NK-92 (cell line): ENCODE data around the gene CCDC116.
"Not testable (repeated sequence)": the region's sequence is repeated elsewhere in the genome, so short reads cannot be mapped to it uniquely, and the experiment has no call there.

ENCODE experiments used
- DNase-seq: peaks from one replicate; lab custom pipeline; 2025; ENCODE audit not compliant: unreplicated experiment; lab: John Stamatoyannopoulos, UW

The CCDC116 gene

GRCh38 chr22:21651521-21652009, 19.0 kb downstream of the CCDC116 start:
- no peak for DNase-seq

DNA sequence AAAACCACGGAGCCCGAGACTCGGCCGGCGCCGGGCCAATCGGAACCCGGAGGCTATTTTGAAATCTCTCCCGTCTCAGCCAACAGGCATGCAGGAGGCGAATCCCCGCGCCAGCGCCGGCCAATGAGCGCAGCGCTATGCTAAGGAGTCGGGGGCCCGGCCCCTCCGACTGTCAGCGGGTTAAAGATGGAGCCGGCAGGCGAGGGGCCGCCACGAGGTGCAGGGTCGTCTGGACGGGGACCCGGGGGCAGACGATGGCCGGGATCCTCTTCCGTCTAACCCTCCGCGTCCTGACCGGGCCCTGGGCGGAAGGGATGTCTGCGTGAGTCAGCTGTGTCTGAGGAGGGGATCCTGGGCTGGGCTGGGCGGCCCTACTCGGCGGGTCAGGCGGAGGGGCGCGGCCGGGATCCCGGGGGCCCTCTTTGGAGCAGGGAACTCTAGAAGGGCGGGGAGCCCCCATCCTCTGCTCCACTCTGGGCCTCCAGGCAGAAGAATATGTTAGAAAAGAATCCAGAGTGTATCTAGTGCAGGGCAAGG, 19.5 kb downstream of the CCDC116 start:
- DNase-seq: no peak

GRCh38 chr22:21652547-21653545, 20.3 kb downstream of the CCDC116 start:
- DNase-seq: no peak

DNA sequence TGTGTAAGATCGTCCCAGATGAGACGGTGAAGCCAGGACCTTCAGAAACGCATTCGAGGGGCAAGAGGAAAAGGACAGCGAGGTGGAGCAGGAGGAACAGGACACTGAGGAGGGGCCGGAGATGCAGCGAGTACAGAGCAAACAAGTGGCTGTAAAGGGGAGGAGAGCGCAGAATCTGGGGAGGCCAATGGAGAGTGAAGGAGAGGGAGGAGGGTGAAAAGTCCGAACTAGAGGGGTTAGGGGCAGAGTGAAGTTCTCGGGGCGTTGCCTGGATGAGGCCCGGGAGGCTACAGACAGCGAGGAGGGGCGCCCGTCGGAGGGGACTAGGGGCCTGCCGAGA, 24.4 kb downstream of the CCDC116 start:
- no peak for DNase-seq

DNA sequence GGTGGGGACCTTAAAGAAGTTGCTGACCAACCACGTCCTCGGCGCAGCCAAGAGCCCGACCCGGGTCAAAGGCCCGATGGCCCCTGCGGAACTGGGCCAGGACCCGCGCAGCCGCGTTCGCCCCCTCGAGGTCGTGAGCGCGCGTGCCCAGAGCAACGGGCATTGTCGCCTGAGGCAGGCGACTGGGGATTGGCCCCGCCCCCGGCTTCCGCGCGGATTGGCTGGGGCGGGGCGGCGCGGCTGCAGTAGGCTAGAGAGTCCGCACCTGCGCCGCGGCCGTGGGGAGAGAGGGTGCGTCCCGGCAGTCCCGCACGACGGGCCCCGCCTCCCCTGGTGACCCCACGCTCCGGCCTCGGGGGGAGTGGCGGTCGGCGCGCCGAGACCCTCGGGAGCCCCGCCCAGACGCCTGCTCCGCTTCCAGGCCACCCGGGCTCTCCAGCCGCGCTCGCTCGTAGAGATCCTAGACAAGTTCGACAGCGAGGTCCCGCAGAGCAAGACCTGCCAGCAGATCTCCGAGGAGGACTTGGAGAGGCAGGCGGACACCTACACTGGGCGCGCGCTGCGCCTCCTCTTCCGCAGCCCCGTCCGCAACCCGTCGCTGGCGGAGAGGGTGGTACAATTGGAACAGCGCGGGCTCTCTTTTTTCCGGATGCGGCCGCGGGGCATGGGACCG, 24.9 kb downstream of the CCDC116 start:
- no peak for DNase-seq

DNA sequence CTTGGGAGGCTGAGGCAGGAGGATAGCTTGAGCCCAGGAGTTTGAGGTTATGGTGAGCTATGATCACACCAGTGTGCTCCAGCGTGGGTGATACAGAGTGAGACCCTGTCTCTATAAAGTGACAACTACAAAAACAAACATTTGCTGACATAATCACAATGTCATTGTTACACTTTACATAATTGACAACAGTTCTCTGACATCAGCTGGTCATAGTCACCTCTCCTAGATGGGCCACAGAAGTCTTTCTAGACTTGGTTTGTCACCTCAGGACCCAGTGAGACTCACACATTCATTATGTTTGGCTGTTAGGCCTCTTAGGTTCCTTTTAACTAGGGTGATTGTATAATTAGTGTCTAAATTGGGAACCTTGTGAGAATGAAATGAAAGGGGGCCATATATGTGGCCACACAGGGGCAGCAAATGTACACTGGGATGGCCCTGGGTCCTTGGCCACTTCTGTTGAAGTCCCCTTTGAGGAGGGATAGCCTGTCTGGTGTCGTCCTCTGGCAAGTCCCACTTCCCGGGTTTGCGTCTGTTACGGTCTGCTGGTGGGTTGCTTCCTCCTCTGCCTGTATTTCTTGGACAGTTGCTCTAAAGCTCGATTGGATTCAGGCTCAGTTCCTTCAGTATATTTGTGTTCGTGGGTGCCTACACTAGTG, 27.4 kb downstream of the CCDC116 start:
- no peak for DNase-seq

DNA sequence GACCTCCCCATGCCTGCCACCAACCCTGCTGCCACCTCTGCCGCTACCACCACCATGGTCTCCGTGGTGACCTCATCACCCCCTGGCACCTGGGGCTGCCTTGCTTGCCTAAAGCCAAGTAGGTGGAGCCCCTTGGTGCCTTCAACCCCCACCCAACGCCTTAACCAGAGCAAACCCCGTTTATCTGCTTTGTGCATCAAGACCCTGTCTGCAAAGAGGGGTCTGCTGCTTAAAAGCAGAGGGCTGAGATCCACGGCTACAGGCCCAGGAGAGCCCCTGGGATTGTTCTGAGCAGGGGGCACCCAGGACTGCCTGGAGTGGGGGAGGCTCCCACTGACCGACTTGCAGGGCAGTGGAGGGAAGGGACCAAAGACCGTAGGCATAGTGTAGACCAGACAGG, 28.3 kb downstream of the CCDC116 start:
- DNase-seq: no peak

- no peak for DNase-seq
Observed at GRCh38 chr22:21661991-21662390, 29.4 kb downstream of the CCDC116 start.

GRCh38 chr22:21663738-21664137, 31.2 kb downstream of the CCDC116 start:
- no peak for DNase-seq

- DNase-seq: no peak
Observed at GRCh38 chr22:21665047-21665851, 32.7 kb downstream of the CCDC116 start.

DNA sequence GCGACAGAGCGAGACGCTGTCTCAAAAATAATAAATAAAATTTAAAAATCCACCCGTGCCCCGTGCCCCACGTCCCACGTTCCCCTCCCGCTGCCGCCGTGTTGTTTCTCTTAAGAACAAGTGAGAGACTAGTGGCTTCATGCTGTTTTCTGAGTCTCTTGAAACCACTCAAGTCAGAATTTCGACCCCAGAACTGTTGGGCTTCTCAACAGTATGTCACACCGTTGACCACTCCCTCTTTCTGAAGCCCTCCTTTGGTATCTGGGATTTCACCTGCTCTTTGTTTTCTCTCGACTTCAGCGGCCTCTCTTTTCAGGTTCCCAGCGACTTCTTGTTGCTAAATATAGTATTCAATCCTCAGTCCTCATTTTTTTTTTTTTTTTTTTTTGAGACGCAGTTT, 34.2 kb downstream of the CCDC116 start:
- DNase-seq: no peak

DNA sequence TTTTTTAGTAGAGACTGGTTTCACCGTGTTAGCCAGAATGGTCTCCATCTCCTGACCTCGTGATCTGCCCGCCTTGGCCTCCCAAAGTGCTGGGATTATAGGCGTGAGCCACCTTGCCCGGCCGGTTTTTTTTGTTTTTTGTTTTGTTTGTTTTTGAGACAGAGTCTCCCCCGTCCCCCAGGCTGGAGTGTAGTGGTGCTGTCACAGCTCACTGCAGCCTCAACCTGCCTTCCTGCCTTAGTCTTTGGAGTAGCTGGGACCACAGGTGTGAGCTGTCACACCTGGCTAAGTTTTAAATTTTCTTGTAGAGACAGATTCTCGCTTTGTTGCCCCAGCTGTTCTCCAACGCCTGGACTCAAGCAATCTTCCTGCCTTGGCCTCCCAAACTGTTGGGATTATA, 36.5 kb downstream of the CCDC116 start:
- DNase-seq: no peak

- no peak for DNase-seq
Observed at GRCh38 chr22:21672107-21672629, 39.6 kb downstream of the CCDC116 start.

DNA sequence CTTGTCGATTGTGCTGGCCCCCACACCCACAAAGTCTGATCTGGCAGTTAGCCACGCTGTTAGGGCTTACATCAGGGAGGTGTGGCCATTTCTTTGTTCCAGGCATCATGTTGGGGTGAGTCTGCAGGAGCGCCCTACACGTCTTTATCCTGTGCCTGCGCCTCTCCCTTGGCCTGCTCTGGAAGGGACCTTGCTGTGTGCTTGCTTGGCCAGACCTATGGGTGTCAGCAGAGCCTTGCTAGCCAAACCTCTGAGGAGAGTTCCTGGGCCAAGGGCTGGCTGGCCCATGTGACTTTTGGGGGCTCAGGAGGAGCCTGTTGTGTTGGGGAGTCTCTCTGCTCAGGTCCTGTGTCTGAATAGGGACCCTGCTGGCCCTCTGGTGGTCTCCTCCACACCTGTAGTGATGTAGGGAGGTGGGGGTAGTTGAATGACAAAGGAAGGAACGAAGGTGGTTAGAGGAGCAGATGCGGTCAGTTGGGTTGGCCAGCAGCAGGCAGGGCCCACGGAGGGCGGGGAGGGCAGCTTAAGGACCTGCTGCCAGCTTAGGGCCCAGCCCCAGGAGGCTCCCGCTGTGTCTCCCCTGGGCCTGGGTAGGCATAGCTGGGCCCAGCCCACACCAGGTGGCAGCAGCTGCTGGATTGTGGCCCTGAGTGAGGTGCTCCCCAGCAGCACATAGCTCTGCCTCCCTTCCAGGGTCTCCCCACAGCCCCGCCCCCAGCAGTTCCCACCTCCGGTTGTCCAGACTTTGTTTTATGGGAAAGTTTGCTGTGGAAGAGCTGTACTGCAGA, 41.2 kb downstream of the CCDC116 start:
- DNase-seq: no peak

DNA sequence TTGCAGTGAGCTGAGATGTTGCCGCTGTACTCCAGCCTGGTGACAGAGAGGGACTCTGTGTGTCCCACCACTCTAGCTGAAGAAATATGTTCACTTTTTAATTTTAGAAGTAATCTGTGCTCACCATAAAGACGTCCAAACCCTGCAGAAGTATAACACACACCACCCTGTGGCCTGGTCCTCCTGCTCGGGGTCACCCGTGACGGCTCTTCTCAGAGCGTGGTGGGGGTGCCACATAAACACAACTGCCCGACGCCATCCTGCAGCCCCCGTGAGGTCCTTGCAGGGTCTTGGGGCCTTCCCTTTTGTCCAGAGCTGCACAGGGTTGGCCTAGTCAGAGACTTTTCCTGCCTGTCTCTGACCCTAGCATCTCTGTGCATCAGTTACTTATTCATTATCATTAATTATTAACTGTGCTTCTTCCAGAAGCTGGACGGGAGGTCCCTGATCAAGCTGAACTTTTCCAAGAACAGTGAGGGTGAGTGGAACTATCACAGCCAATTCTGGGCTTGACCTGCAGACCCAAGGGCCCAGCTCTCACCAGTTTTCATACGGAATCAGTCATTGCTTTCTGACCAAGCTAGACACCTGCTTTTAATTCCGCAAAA, 42.2 kb downstream of the CCDC116 start:
- DNase-seq: no peak

DNA sequence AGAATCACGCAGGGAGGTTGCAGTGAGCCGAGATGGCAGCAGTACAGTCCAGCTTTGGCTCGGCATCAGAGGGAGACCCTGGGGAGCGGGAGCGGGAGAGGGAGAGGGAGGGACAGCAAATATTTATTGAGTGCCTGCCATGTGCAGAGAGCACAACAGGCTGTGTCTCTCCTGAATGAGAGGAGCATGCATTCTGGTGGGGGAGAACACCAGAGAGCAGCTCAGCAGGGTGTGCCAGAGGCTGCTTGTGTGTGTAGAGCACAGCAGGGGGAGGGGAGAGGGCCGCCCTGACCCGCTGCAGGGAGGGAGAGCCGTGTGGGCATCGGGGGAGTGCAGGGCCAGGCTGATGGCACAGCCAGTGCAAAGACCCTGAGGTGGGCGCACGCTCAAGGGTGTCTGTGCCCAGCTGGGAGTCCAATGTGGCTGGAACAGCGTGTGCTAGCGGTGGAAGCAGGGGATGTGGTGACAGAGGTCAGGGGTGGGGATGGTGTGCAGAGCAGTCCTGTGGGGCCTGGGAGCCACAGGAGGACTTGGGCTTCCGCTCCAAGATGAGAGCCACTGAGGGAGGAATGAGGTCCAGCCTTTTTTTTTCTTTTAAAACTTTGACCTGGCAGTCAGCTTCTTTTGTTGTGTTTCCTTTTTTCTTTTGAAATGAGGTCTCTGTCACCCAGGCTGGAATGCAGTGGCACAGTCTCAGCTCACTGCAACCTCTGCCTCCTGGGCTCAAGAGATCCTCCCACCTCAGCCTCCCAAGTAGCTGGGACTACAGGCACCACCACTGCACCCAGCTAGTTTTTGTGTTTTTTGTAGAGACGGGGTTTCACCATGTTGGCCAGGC, 45.3 kb downstream of the CCDC116 start:
- no peak for DNase-seq

DNA sequence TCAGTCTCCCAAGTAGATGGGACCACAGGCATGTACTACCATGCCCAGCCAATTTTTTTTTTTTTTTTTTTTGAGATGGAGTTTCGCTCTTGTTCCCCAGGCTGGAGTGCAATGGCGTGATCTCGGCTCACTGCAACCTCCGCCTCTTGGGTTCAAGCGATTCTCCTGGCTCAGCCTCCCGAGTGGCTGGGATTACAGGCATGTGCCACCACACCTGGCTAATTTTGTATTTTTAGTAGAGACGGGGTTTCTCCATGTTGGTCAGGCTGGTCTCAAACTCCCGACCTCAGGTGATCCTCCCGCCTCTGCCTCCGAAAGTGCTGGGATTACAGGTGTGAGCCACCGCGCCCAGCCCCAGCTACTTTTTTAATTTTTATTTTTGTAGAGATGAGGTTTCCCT, 46.3 kb downstream of the CCDC116 start:
- not testable (repeated sequence) for DNase-seq

GRCh38 chr22:21679383-21679782, 46.8 kb downstream of the CCDC116 start:
- DNase-seq: no peak
